ENCODE measurements around the gene FAM50A.

FAM50A gene

DNA sequence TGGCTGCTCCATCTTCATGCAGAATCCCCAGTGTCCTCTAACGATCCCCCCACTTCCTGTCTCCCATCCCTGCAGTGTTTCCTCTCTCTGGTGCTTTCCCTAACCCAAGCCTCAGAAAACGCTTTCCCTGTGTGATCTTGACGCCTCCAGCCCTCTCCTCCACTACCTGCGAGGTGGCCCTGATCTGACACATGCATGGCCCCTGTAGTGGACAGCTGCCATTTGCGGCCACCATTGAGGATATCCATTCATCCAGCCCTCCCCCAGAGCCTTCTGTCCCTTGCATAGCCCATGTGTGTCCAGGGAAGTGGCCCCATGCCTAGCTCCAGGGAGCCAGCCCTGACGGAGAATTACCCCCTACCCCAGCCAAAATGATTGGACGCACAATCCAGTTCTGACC lies 39.4 kb downstream of the FAM50A start (continued):
- peak; percentile 81 for TF ChIP-seq MZF1 (tag by site-specific recombination; IDR thresholded peaks at IDR 0.05; ENCODE audit: borderline replicate concordance)

DNA sequence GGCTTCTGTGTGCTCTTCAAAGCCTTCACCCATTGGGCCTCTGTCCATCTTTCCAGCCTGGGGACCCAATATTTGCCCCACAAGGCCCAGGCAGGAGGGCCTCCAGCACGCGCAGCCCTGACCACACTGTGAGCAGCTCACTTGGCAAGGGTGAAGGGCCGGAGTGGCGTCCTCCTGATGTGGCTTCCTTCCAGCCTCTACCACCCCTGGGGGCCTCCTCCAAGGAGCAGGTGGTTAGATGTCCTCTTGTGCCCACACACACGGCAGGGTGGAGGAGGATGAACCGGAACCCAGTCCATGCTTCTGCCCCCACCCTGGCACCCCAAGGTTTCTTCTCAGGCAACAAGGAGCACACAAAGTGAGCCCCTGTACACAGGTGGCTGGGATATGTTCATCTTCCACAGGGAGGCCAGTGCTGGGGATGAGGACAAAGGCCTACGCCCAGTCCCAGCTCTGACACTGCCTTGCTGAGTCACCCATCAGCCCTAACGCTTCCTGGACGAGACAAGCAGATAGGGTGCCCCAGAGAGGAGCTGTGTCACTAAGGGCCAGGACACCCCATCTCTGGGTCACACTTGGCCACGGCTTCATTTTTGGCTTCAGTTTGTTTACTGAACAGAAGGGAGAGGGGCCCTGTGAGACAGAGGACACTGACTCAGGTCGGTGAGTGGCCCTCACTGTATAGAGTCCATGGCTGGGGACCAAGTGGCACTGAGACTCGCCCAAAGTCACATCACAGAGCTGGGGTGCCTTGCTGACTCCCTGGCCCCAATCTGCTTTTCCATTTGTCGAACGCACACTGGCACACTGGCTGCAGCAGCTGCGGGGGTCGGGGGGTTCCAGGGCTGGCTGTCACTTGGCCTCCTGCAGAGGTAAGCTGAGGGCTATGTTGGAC lies 40.6 kb downstream of the FAM50A start:
- Histone ChIP-seq H3K27ac (ENCODE audit: extremely low read depth, low read depth, low read length) (no peak overlapping the region), H3K4me3 (ENCODE audit: low read depth, low read length) (no peak overlapping the region), H3K4me1 (ENCODE audit: control insufficient read depth, insufficient read depth, low read length) (no peaks in the 10 kb centered on the region; the same call in 1 of the 2 replicates), H3K9me3 (ENCODE audit: control insufficient read depth, insufficient read depth, low read depth, low read length) (no peaks in the 10 kb centered on the region), H3K36me3 (ENCODE audit: control insufficient read depth in 2 of 2, insufficient read depth in 1 of 2, low read length in 2 of 2) (peaks cover 0 to 38% of the 10 kb centered on the region in 2 experiments; a peak in 1 of 3 replicates)
- ChIA-PET CTCF (interaction anchor here (0.8 to 1.4 kb wide), 2 partner anchors 86 to 111 kb away, joined by 3 read pairs; no protein-coding TSS in a partner anchor), POLR2A (interaction anchor here (0.6 to 3.1 kb wide), 3 partner anchors 10 to 86 kb away, joined by 5 to 10 read pairs (median 8); partner anchors contain the start of gene RPL10)
- TF ChIP-seq GLIS1 (tag by site-specific recombination; IDR thresholded peaks at IDR 0.05) (peak; percentile 73), GLI2 (tag by site-specific recombination; IDR thresholded peaks at IDR 0.05; ENCODE audit: borderline replicate concordance, low read depth) (no peak), GLIS2 (tag by site-specific recombination; IDR thresholded peaks at IDR 0.05) (peak; percentile 65)

DNA sequence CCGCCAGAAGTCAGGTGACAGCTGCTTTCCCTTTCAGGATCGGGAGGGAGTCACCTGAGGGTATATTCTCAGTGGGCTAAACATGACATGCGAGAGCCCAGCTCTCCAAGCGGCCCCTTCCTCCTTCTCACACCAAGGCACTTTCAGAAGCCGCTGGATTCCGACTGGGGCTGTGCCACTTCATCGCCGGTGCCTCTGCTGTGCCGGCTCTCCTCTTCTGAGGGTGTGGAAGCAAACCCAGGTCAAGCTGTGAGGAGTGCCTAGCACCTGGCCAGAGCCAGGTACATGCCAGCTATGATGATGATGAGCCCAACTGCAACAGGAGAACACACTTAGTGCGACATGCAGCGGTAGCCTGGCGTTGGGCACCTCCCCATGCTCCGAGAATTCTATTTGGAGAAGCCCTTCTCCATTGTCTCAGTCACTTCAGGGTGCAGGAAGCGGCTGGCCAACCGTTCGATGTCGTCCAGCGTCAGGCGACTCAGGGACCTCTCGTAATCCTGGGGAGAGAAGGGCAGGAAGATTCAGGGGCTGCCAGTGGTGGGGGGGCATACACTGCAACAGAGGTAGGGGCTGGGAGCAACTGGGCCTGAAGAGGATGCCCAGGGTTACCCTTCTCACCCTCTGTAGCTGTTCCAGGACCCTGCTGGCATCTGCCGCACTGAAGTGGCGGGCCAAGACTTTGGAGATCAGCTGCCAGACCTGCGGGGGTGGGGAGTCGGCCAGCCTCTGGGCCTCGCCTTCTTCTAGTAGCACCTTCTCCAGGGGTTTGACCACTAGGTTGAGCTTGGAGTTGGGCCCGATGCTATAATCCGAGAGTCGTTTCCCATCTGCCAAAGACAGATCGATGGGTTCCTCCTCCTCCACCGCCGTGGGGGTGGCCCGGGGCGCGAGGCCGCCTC lies 41.5 kb downstream of the FAM50A start:
- peak; percentile 38; the same call in 1 of the 2 replicates for TF ChIP-seq SP7 (tag by site-specific recombination; IDR thresholded peaks at IDR 0.05)
- TF ChIP-seq SCRT2 (tag by site-specific recombination; IDR thresholded peaks at IDR 0.05) = no peak
- TF ChIP-seq ZNF792 (tag by site-specific recombination; IDR thresholded peaks at IDR 0.05) = no peak
- TF ChIP-seq, protein P1, sequence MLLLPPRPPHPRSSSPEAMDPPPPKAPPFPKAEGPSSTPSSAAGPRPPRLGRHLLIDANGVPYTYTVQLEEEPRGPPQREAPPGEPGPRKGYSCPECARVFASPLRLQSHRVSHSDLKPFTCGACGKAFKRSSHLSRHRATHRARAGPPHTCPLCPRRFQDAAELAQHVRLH (tag by site-specific recombination; IDR thresholded peaks at IDR 0.05) = no peak
- TF ChIP-seq, protein P2, sequence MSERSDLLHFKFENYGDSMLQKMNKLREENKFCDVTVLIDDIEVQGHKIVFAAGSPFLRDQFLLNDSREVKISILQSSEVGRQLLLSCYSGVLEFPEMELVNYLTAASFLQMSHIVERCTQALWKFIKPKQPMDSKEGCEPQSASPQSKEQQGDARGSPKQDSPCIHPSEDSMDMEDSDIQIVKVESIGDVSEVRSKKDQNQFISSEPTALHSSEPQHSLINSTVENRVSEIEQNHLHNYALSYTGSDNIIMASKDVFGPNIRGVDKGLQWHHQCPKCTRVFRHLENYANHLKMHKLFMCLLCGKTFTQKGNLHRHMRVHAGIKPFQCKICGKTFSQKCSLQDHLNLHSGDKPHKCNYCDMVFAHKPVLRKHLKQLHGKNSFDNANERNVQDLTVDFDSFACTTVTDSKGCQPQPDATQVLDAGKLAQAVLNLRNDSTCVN (tag by site-specific recombination; optimal IDR thresholded peaks at IDR 0.05) = peak; percentile 30
- TF ChIP-seq ZNF266 (tag by site-specific recombination; IDR thresholded peaks at IDR 0.05; ENCODE audit: low read depth) = no peak
- TF ChIP-seq GLI2 (tag by site-specific recombination; IDR thresholded peaks at IDR 0.05; ENCODE audit: borderline replicate concordance, low read depth) = no peak
- TF ChIP-seq IKZF3 (tag by site-specific recombination; IDR thresholded peaks at IDR 0.05) = no peak
- TF ChIP-seq ZNF571 (tag by site-specific recombination; IDR thresholded peaks at IDR 0.05) = no peak
- TF ChIP-seq, protein P3, sequence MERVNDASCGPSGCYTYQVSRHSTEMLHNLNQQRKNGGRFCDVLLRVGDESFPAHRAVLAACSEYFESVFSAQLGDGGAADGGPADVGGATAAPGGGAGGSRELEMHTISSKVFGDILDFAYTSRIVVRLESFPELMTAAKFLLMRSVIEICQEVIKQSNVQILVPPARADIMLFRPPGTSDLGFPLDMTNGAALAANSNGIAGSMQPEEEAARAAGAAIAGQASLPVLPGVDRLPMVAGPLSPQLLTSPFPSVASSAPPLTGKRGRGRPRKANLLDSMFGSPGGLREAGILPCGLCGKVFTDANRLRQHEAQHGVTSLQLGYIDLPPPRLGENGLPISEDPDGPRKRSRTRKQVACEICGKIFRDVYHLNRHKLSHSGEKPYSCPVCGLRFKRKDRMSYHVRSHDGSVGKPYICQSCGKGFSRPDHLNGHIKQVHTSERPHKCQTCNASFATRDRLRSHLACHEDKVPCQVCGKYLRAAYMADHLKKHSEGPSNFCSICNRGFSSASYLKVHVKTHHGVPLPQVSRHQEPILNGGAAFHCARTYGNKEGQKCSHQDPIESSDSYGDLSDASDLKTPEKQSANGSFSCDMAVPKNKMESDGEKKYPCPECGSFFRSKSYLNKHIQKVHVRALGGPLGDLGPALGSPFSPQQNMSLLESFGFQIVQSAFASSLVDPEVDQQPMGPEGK (tag by site-specific recombination; IDR thresholded peaks at IDR 0.05) = peak; percentile 20; the same call in 1 of the 2 replicates
- TF ChIP-seq ZNF677 (tag by site-specific recombination; IDR thresholded peaks at IDR 0.05) = no peak
- no peak for TF ChIP-seq MZF1 (tag by site-specific recombination; IDR thresholded peaks at IDR 0.05; ENCODE audit: borderline replicate concordance)
- 0 out of 2 replicates have a peak, but pooled peaks have one; percentile 39 for TF ChIP-seq GLIS2 (tag by site-specific recombination; IDR thresholded peaks at IDR 0.05)
- TF ChIP-seq, protein P4, sequence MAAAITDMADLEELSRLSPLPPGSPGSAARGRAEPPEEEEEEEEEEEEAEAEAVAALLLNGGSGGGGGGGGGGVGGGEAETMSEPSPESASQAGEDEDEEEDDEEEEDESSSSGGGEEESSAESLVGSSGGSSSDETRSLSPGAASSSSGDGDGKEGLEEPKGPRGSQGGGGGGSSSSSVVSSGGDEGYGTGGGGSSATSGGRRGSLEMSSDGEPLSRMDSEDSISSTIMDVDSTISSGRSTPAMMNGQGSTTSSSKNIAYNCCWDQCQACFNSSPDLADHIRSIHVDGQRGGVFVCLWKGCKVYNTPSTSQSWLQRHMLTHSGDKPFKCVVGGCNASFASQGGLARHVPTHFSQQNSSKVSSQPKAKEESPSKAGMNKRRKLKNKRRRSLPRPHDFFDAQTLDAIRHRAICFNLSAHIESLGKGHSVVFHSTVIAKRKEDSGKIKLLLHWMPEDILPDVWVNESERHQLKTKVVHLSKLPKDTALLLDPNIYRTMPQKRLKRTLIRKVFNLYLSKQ (tag by site-specific recombination; IDR thresholded peaks at IDR 0.05; ENCODE audit: borderline replicate concordance) = no peak
- TF ChIP-seq, protein P5, sequence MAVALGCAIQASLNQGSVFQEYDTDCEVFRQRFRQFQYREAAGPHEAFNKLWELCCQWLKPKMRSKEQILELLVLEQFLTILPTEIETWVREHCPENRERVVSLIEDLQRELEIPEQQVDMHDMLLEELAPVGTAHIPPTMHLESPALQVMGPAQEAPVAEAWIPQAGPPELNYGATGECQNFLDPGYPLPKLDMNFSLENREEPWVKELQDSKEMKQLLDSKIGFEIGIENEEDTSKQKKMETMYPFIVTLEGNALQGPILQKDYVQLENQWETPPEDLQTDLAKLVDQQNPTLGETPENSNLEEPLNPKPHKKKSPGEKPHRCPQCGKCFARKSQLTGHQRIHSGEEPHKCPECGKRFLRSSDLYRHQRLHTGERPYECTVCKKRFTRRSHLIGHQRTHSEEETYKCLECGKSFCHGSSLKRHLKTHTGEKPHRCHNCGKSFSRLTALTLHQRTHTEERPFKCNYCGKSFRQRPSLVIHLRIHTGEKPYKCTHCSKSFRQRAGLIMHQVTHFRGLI (tag by site-specific recombination; IDR thresholded peaks at IDR 0.05) = peak; percentile 73
- TF ChIP-seq ZNF707 (tag by site-specific recombination; IDR thresholded peaks at IDR 0.05) = no peak
- TF ChIP-seq ZIC2 (tag by site-specific recombination; IDR thresholded peaks at IDR 0.05) = no peak
- TF ChIP-seq, protein P6, sequence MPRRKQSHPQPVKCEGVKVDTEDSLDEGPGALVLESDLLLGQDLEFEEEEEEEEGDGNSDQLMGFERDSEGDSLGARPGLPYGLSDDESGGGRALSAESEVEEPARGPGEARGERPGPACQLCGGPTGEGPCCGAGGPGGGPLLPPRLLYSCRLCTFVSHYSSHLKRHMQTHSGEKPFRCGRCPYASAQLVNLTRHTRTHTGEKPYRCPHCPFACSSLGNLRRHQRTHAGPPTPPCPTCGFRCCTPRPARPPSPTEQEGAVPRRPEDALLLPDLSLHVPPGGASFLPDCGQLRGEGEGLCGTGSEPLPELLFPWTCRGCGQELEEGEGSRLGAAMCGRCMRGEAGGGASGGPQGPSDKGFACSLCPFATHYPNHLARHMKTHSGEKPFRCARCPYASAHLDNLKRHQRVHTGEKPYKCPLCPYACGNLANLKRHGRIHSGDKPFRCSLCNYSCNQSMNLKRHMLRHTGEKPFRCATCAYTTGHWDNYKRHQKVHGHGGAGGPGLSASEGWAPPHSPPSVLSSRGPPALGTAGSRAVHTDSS (tag by site-specific recombination; IDR thresholded peaks at IDR 0.05) = no peak
- Histone ChIP-seq H3K9me3 (ENCODE audit: control insufficient read depth, insufficient read depth, low read depth, low read length) (no peaks in the 10 kb centered on the region), H3K4me1 (ENCODE audit: control insufficient read depth, insufficient read depth, low read length) (no peaks in the 10 kb centered on the region; the same call in 1 of the 2 replicates), H3K4me3 (ENCODE audit: low read depth, low read length) (peak overlapping the region; percentile 55), H3K36me3 (ENCODE audit: control insufficient read depth in 2 of 2, insufficient read depth in 1 of 2, low read length in 2 of 2) (peaks cover 0 to 38% of the 10 kb centered on the region in 2 experiments; a peak in 1 of 3 replicates), H3K27ac (ENCODE audit: extremely low read depth, low read depth, low read length) (peak overlapping the region; percentile 94; the same call in 1 of the 2 replicates)
- ChIA-PET CTCF (interaction anchor here (0.5 to 1.4 kb wide), 4 partner anchors 16 to 112 kb away, joined by 3 to 4 read pairs (median 3); no protein-coding TSS in a partner anchor), POLR2A (interaction anchor here (0.6 to 3.1 kb wide), 6 partner anchors 8 to 87 kb away, joined by 3 to 10 read pairs (median 6); partner anchors contain the start of gene RPL10)
